Measurements from ENCODE around the gene F7. TPM values are rescaled to one million over a fixed set of nuclear protein-coding genes. Genes with fewer than 3 reads are reported as not detected.

F7 gene
- total and polyA plus RNA-seq, 7 donors: 0.36 TPM; not detected in 6

- H3K4me3 ChIP-seq: no peak overlapping the region
- TF ChIP-seq CTCF (IDR thresholded peaks at IDR 0.05): no peak
- no peak for TF ChIP-seq EP300 (IDR thresholded peaks at IDR 0.05)
- TF ChIP-seq POLR2A (IDR thresholded peaks at IDR 0.05): no peak
- TF ChIP-seq POLR2AphosphoS5 (IDR thresholded peaks at IDR 0.05): no peak
- no peak overlapping the region for H3K27ac ChIP-seq
- 85 to 88% methylated on average over 7 of the region's 7 CpGs for WGBS, 2 donors
- no peaks in the 10 kb centered on the region for H3K36me3 ChIP-seq
- H3K27me3 ChIP-seq: no peaks in the 10 kb centered on the region
- intact Hi-C loops (cut with DNase I): no loop called here
- no peak for DNase-seq
- no peaks in the 10 kb centered on the region for H3K4me1 ChIP-seq
- no peaks in the 10 kb centered on the region for H3K9me3 ChIP-seq
Measured at GRCh38 chr13:113142876-113143275, 37.3 kb downstream of the F7 start.

- TF ChIP-seq POLR2AphosphoS5 (IDR thresholded peaks at IDR 0.05) (no peak), CTCF (IDR thresholded peaks at IDR 0.05) (no peak), POLR2A (IDR thresholded peaks at IDR 0.05) (no peak), EP300 (IDR thresholded peaks at IDR 0.05) (no peak)
- Histone ChIP-seq H3K27ac (no peak overlapping the region), H3K36me3 (no peaks in the 10 kb centered on the region), H3K9me3 (no peaks in the 10 kb centered on the region), H3K4me1 (no peaks in the 10 kb centered on the region), H3K27me3 (no peaks in the 10 kb centered on the region), H3K4me3 (no peak overlapping the region)
- intact Hi-C loops (cut with DNase I): no loop called here
- no peak for DNase-seq
- 90% methylated on average over 39 of the region's 39 CpGs for WGBS, 2 donors
Measured at GRCh38 chr13:113143466-113144254, 38.1 kb downstream of the F7 start.

GRCh38 chr13:113144255-113144629 is 38.7 kb downstream of the F7 start:
- intact Hi-C loops (cut with DNase I): no loop called here
- Histone ChIP-seq H3K27ac (no peak overlapping the region), H3K4me3 (no peak overlapping the region), H3K4me1 (no peaks in the 10 kb centered on the region), H3K36me3 (no peaks in the 10 kb centered on the region), H3K27me3 (no peaks in the 10 kb centered on the region), H3K9me3 (no peaks in the 10 kb centered on the region)
- DNase-seq: no peak
- TF ChIP-seq POLR2AphosphoS5 (IDR thresholded peaks at IDR 0.05) (no peak), CTCF (IDR thresholded peaks at IDR 0.05) (no peak), POLR2A (IDR thresholded peaks at IDR 0.05) (no peak), EP300 (IDR thresholded peaks at IDR 0.05) (no peak)
- WGBS, 2 donors: 87 to 89% methylated on average over 12 of the region's 12 CpGs

- intact Hi-C loops (cut with DNase I): no loop called here
- TF ChIP-seq CTCF (IDR thresholded peaks at IDR 0.05) (no peak), POLR2AphosphoS5 (IDR thresholded peaks at IDR 0.05) (no peak), EP300 (IDR thresholded peaks at IDR 0.05) (no peak), POLR2A (IDR thresholded peaks at IDR 0.05) (no peak)
- H3K27me3 ChIP-seq: no peaks in the 10 kb centered on the region
- H3K4me1 ChIP-seq: no peaks in the 10 kb centered on the region
- DNase-seq: no peak
- H3K9me3 ChIP-seq: no peaks in the 10 kb centered on the region
- no peak overlapping the region for H3K4me3 ChIP-seq
- H3K27ac ChIP-seq: no peak overlapping the region
- no peaks in the 10 kb centered on the region for H3K36me3 ChIP-seq
- 81 to 87% methylated on average over 12 of the region's 12 CpGs for WGBS, 2 donors
Measured at GRCh38 chr13:113145496-113145895, 39.9 kb downstream of the F7 start.

Data from sigmoid colon (tissue), 7 donors.